Choroid plexus epithelial cell (primary cell): ENCODE data around the gene ODF2L.

Experiments
- DNase-seq: peaks from one replicate; pipeline ENCODE4 v3.0.0-alpha.2; 2010; ENCODE audit warnings: low read depth
- H3K4me3 ChIP-seq: 2 replicates; pipeline ENCODE4 v1.5.1; 2011; ENCODE audit warnings: low read depth, mild to moderate bottlenecking, control low read depth, low read length, moderate library complexity
- CTCF ChIP-seq: conservative IDR thresholded peaks from 2 replicates; pipeline ENCODE4 v1.5.1; 2011; ENCODE audit warnings: low read depth, mild to moderate bottlenecking, control low read depth, inconsistent platforms, low read length, moderate library complexity

The ODF2L gene

GRCh38 chr1:86419277-86419903 is 23.3 kb upstream of the ODF2L start:
- TF ChIP-seq CTCF, result peak; percentile 77
- H3K4me3 ChIP-seq, result no peak overlapping the region
- DNase-seq, result peak; percentile 65

DNA sequence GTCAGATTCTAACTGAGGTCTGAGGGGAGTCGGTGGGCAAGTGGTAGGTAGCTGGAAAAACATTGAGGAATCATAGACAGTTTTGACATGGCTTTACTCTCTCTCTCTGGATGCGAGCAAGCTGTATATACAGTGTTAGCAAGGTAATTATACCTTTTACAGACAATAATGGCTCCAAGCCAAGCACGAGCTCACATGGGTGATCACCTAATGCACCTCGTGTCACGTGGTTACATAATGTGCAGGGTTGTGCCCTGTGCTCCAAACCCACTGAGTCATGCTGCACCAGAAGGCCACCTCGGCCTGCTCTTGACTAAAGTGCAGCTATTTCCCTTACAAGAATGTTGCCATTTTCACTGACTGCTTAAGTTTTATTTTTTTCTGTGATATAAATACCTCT is 20.2 kb upstream of the ODF2L start:
- TF ChIP-seq CTCF, result no peak
- peak; percentile 28 for DNase-seq
- no peak overlapping the region for H3K4me3 ChIP-seq

DNA sequence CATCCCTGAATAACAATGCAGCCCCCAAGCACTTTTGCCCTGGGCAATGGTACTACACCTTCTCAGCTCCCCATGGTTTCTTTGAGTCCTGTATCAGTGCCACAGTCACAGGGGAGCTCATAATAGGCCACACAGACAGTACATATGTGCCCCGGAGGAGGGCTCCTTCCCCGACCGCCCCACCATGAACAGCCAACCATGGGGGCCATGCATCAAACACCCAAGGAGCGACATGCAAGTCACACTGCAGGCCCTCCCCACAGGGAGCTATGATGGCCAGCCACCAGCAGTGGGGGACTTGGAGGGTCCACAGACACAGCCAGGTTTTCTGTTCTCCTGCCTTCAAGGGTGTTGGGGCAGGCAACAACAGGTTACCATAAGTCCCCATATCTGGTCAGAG is 14.8 kb upstream of the ODF2L start:
- no peak for TF ChIP-seq CTCF
- H3K4me3 ChIP-seq, result no peak overlapping the region
- DNase-seq, result no peak

GRCh38 chr1:86409416-86410021 is 13.4 kb upstream of the ODF2L start:
- no peak for TF ChIP-seq CTCF
- peak; percentile 24 for DNase-seq

DNA sequence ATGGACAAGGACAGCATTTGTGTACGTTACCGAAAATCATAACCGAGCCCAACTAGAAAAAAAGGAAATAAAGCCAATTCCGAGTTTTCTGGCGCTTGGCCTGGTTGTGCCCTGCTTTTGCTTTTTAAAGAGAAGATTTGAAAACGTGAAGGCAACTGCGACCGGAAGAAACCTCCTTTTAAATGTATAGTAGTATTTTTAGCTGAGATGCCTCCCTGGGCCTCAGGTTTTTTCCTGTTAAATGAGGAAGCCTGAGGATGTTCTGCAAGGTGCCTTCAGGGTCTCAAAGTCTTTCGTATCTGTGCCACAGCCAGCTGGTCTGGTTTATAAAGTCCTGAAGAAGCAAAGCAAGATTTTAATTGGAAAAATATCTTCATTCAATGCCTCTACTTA is 371 bp upstream of the ODF2L start:
- TF ChIP-seq CTCF, result no peak
- no peak for DNase-seq

More at GRCh38 chr1:86409416-86410021, 13.4 kb upstream of the ODF2L start:
- H3K4me3 ChIP-seq, result no peak overlapping the region

GRCh38 chr1:86394416-86394815 is 1.7 kb downstream of the ODF2L start:
- TF ChIP-seq CTCF, result no peak
- H3K4me3 ChIP-seq, result peak overlapping the region; percentile 31
- DNase-seq, result peak; percentile 50

More for the DNA sequence above, 371 bp upstream of the ODF2L start:
- peak overlapping the region; percentile 96 for H3K4me3 ChIP-seq

GRCh38 chr1:86389307-86389706 is 6.8 kb downstream of the ODF2L start:
- no peak for DNase-seq
- TF ChIP-seq CTCF, result no peak
- no peak overlapping the region for H3K4me3 ChIP-seq
